ENCODE measurements around the gene VPS11. TPM values are rescaled to one million over a fixed set of nuclear protein-coding genes. Genes with fewer than 3 reads are reported as not detected.
A peak's percentile ranks its signal among the peaks of the same experiment; 100 is the strongest.
"Not testable (repeated sequence)": the region's sequence is repeated elsewhere in the genome, so short reads cannot be mapped to it uniquely, and the experiment has no call there.

Gene VPS11
- total RNA-seq, 4 donors from 2014 or later, result 26.3 to 72.6 (median 37.2) TPM

- Histone ChIP-seq H3K27ac (peak within 1 kb of the TSS; percentile 88 to 92 (median 89)), H3K36me3 (peaks cover 0 to 16% (median 0%) of the 10 kb centered on the region in 3 donors), H3K9me3 (no peaks in the 10 kb centered on the region), H3K27me3 (no peaks in the 10 kb centered on the region), H3K4me3 (peak within 1 kb of the TSS; percentile 73 to 97 (median 82)), H3K4me1 (peaks cover 4 to 32% (median 9%) of the 10 kb centered on the region in 4 donors)
- TF ChIP-seq POLR2A (IDR thresholded peaks at IDR 0.05) (peak; percentile 13 to 52), CTCF (IDR thresholded peaks at IDR 0.05) (peak in 2 of 6 experiments; percentile 1 to 5)
- peak; percentile 86 to 95 (median 88) for DNase-seq
Measured at GRCh38 chr11:119101759-119102423, 34.3 kb downstream of the VPS11 start, which contains the start of gene DPAGT1. Gene DPAGT1, minus strand, starts transcription at chr11:119101853. Its CDS starts 198 bp downstream, at chr11:119101655.

- not testable (repeated sequence) for H3K36me3 ChIP-seq, H3K9me3 ChIP-seq, H3K27me3 ChIP-seq
- peaks cover 4 to 33% (median 10%) of the 10 kb centered on the region in 4 donors for H3K4me1 ChIP-seq
- peak overlapping the region; percentile 88 to 92 (median 89) for H3K27ac ChIP-seq
- peak overlapping the region in 3 of 4 donors; percentile 73 to 97 (median 85) for H3K4me3 ChIP-seq
- peak in 1 of 3 donors; percentile 27 for DNase-seq
Measured at GRCh38 chr11:119103161-119103664, 35.6 kb downstream of the VPS11 start.

- Histone ChIP-seq H3K27ac (peak overlapping the region in 1 of 4 donors; percentile 89), H3K4me1 (peaks cover 4 to 39% (median 15%) of the 10 kb centered on the region in 4 donors), H3K9me3 (no peaks in the 10 kb centered on the region), H3K4me3 (no peak overlapping the region), H3K27me3 (no peaks in the 10 kb centered on the region), H3K36me3 (no peaks in the 10 kb centered on the region)
- no peak for TF ChIP-seq POLR2A (IDR thresholded peaks at IDR 0.05)
- peak in 2 of 6 experiments; percentile 40 to 42 for TF ChIP-seq CTCF (IDR thresholded peaks at IDR 0.05)
- peak in 1 of 3 donors; percentile 10 for DNase-seq
Measured at GRCh38 chr11:119103793-119104192, 36.2 kb downstream of the VPS11 start.

- H3K4me3 ChIP-seq, result peak within 1 kb of the TSS; percentile 81 to 96 (median 86)
- TF ChIP-seq POLR2A (IDR thresholded peaks at IDR 0.05), result peak; percentile 59 to 77
- TF ChIP-seq CTCF (IDR thresholded peaks at IDR 0.05), result no peak
- H3K4me1 ChIP-seq, result peaks cover 5 to 45% (median 10%) of the 10 kb centered on the region in 4 donors
- peak within 1 kb of the TSS; percentile 85 to 91 (median 88) for H3K27ac ChIP-seq
- peaks cover 0 to 18% (median 0%) of the 10 kb centered on the region in 3 donors for H3K36me3 ChIP-seq
- no peaks in the 10 kb centered on the region for H3K27me3 ChIP-seq
- H3K9me3 ChIP-seq, result no peaks in the 10 kb centered on the region
- peak; percentile 91 to 97 (median 96) for DNase-seq
Measured at GRCh38 chr11:119106564-119107537, 39.2 kb downstream of the VPS11 start, which contains the start of gene C2CD2L. Gene C2CD2L, plus strand, starts transcription at chr11:119107344. Its CDS starts 398 bp downstream, at chr11:119107742.

GRCh38 chr11:119107538-119108145 lies 40.0 kb downstream of the VPS11 start:
- H3K4me1 ChIP-seq, result peaks cover 5 to 45% (median 10%) of the 10 kb centered on the region in 4 donors
- H3K27me3 ChIP-seq, result no peaks in the 10 kb centered on the region
- no peaks in the 10 kb centered on the region for H3K9me3 ChIP-seq
- peaks cover 0 to 26% (median 0%) of the 10 kb centered on the region in 3 donors for H3K36me3 ChIP-seq
- DNase-seq, result peak in 1 of 3 donors; percentile 53
- peak overlapping the region; percentile 81 to 96 (median 86) for H3K4me3 ChIP-seq
- TF ChIP-seq POLR2A (IDR thresholded peaks at IDR 0.05), result no peak
- TF ChIP-seq CTCF (IDR thresholded peaks at IDR 0.05), result no peak
- H3K27ac ChIP-seq, result peak overlapping the region; percentile 85 to 91 (median 88)
